ENCODE results near the gene KDM2B.

Gene KDM2B

GRCh38 chr12:121580959-121581685 lies at the start of gene KDM2B:
Gene KDM2B, minus strand, starts transcription at chr12:121581023. Its CDS starts 112 bp downstream, at chr12:121580911.
- DNase-seq (ENCODE audit: low read depth in 1 of 2, low spot score in 1 of 2): no peak

- no peak for DNase-seq (ENCODE audit: low read depth in 1 of 2, low spot score in 1 of 2)
Observed at GRCh38 chr12:121628536-121628935, 47.7 kb upstream of the KDM2B start.

GRCh38 chr12:121628037-121628436 lies 47.2 kb upstream of the KDM2B start:
- DNase-seq (ENCODE audit: low read depth in 1 of 2, low spot score in 1 of 2): no peak

GRCh38 chr12:121626853-121627640 lies 46.2 kb upstream of the KDM2B start:
- DNase-seq (ENCODE audit: low read depth in 1 of 2, low spot score in 1 of 2): peak; percentile 75 to 81

- peak; percentile 97 for DNase-seq (ENCODE audit: low read depth in 1 of 2, low spot score in 1 of 2)
Observed at GRCh38 chr12:121626087-121626852, 45.4 kb upstream of the KDM2B start, which contains the start of gene ORAI1. Gene ORAI1, plus strand, starts transcription at chr12:121626530.

GRCh38 chr12:121620333-121620891 lies 39.6 kb upstream of the KDM2B start:
- DNase-seq (ENCODE audit: low read depth in 1 of 2, low spot score in 1 of 2): no peak

- DNase-seq (ENCODE audit: low read depth in 1 of 2, low spot score in 1 of 2): no peak
Observed at GRCh38 chr12:121618659-121619233, 37.9 kb upstream of the KDM2B start.

- DNase-seq (ENCODE audit: low read depth in 1 of 2, low spot score in 1 of 2): no peak
Observed at GRCh38 chr12:121614872-121615467, 34.1 kb upstream of the KDM2B start.

- no peak for DNase-seq (ENCODE audit: low read depth in 1 of 2, low spot score in 1 of 2)
Observed at GRCh38 chr12:121613462-121613861, 32.6 kb upstream of the KDM2B start.

GRCh38 chr12:121611306-121611705 lies 30.5 kb upstream of the KDM2B start:
- DNase-seq (ENCODE audit: low read depth in 1 of 2, low spot score in 1 of 2): no peak

- no peak for DNase-seq (ENCODE audit: low read depth in 1 of 2, low spot score in 1 of 2)
Observed at GRCh38 chr12:121610239-121611149, 29.7 kb upstream of the KDM2B start.

- no peak for DNase-seq (ENCODE audit: low read depth in 1 of 2, low spot score in 1 of 2)
Observed at GRCh38 chr12:121608301-121608700, 27.5 kb upstream of the KDM2B start.

GRCh38 chr12:121603581-121603980 lies 22.8 kb upstream of the KDM2B start:
- no peak for DNase-seq (ENCODE audit: low read depth in 1 of 2, low spot score in 1 of 2)

GRCh38 chr12:121602766-121603165 lies 21.9 kb upstream of the KDM2B start:
- DNase-seq (ENCODE audit: low read depth in 1 of 2, low spot score in 1 of 2): no peak

- DNase-seq (ENCODE audit: low read depth in 1 of 2, low spot score in 1 of 2): no peak
Observed at GRCh38 chr12:121600702-121601336, 20.0 kb upstream of the KDM2B start.

- DNase-seq (ENCODE audit: low read depth in 1 of 2, low spot score in 1 of 2): no peak
Observed at GRCh38 chr12:121596526-121596925, 15.7 kb upstream of the KDM2B start.

- DNase-seq (ENCODE audit: low read depth in 1 of 2, low spot score in 1 of 2): no peak
Observed at GRCh38 chr12:121595520-121595919, 14.7 kb upstream of the KDM2B start.

- no peak for DNase-seq (ENCODE audit: low read depth in 1 of 2, low spot score in 1 of 2)
Observed at GRCh38 chr12:121592320-121592719, 11.5 kb upstream of the KDM2B start.

Measured in stimulated activated CD4-positive, alpha-beta T cell treated with anti-CD3 and anti-CD28 coated beads, Interleukin-15, amount 100 ng/mL, for 1 hour (primary cell).